NCI-H128 (cell line): ENCODE measurements around the gene RANBP1.
"Not testable (repeated sequence)": the region's sequence is repeated elsewhere in the genome, so short reads cannot be mapped to it uniquely, and the experiment has no call there.

ENCODE experiments used
- DNase-seq: peaks from one replicate; lab custom pipeline; 2025; ENCODE audit not compliant: unreplicated experiment; lab: John Stamatoyannopoulos, UW

Gene RANBP1

GRCh38 chr22:20149257-20150250, 33.6 kb downstream of the RANBP1 start:
- no peak for DNase-seq

GRCh38 chr22:20150381-20151275, 34.7 kb downstream of the RANBP1 start, which contains the start of gene CCDC188:
TSS of gene CCDC188 (minus strand) at chr22:20151055. CDS start at chr22:20150986, 69 bp downstream.
- no peak for DNase-seq

GRCh38 chr22:20151276-20151588, 35.3 kb downstream of the RANBP1 start:
- DNase-seq: no peak

- no peak for DNase-seq
Observed at GRCh38 chr22:20152464-20152890, 36.6 kb downstream of the RANBP1 start.

GRCh38 chr22:20153945-20154344, 38.0 kb downstream of the RANBP1 start:
- DNase-seq: no peak

- DNase-seq: no peak
Observed at GRCh38 chr22:20154602-20155187, 38.8 kb downstream of the RANBP1 start.

- DNase-seq: peak; percentile 68
Observed at GRCh38 chr22:20155330-20156041, 39.6 kb downstream of the RANBP1 start.

- DNase-seq: no peak
Observed at GRCh38 chr22:20156042-20156389, 40.1 kb downstream of the RANBP1 start.

GRCh38 chr22:20156611-20157429, 40.9 kb downstream of the RANBP1 start:
- DNase-seq: peak; percentile 22

- DNase-seq: no peak
Observed at GRCh38 chr22:20157430-20158183, 41.7 kb downstream of the RANBP1 start.

GRCh38 chr22:20158391-20159036, 42.6 kb downstream of the RANBP1 start:
- no peak for DNase-seq

- DNase-seq: no peak
Observed at GRCh38 chr22:20159076-20159475, 43.2 kb downstream of the RANBP1 start.

GRCh38 chr22:20159531-20159930, 43.6 kb downstream of the RANBP1 start:
- not testable (repeated sequence) for DNase-seq

- no peak for DNase-seq
Observed at GRCh38 chr22:20160041-20160440, 44.1 kb downstream of the RANBP1 start.

GRCh38 chr22:20164863-20165262, 49.0 kb downstream of the RANBP1 start:
- no peak for DNase-seq

GRCh38 chr22:20165421-20165820, 49.5 kb downstream of the RANBP1 start:
- no peak for DNase-seq

- DNase-seq: no peak
Observed at GRCh38 chr22:20165913-20166312, 50.0 kb downstream of the RANBP1 start.

GRCh38 chr22:20166703-20167102, 50.8 kb downstream of the RANBP1 start:
- no peak for DNase-seq
